ENCODE data around the gene AKR1E2. TPM values are rescaled to one million over a fixed set of nuclear protein-coding genes. Genes with fewer than 3 reads are reported as not detected.

The AKR1E2 gene
- total and polyA plus RNA-seq, 9 of the 15 experiments (the other 6 are each of a cell fraction or from before 2014, with no cell fraction given): 4.2 to 16.6 (median 9.8) TPM

GRCh38 chr10:4820804-4821401, 5.1 kb upstream of the AKR1E2 start:
- Histone ChIP-seq H4K20me1 (replicated peaks; ENCODE audit: control insufficient read depth, insufficient read depth, low read length) (no peaks in the 10 kb centered on the region), H3K27me3 (ENCODE audit: control insufficient read depth in 2 of 2, insufficient read depth in 2 of 2, low read length in 2 of 2) (no peaks in the 10 kb centered on the region), H3K36me3 (ENCODE audit: control insufficient read depth, insufficient read depth, low read length) (no peaks in the 10 kb centered on the region), H3K9ac (ENCODE audit: insufficient read depth in 1 of 2, low read depth in 2 of 2, low read length in 2 of 2) (no peak overlapping the region), H3K4me1 (replicated peaks in 1 of 2; ENCODE audit: control insufficient read depth in 2 of 2, insufficient read depth in 2 of 2, low read length in 2 of 2) (peaks cover 9 to 34% of the 10 kb centered on the region in 2 experiments), H3K9me1 (ENCODE audit: control insufficient read depth, insufficient read depth, low read length) (no peaks in the 10 kb centered on the region), H3K27ac (ENCODE audit: extremely low read depth, low read depth, low read length) (no peak overlapping the region; the same call in 2 of the 3 replicates), H3K4me3 (no peak overlapping the region), H3K9me3 (replicated peaks; ENCODE audit: control insufficient read depth, insufficient read depth, low read depth, low read length) (peaks cover 21% of the 10 kb centered on the region), H3K4me2 (ENCODE audit: insufficient read depth, low read length) (no peak overlapping the region), H2AFZ (ENCODE audit: low read depth, low read length) (peak overlapping the region; percentile 12; the same call in 1 of the 2 replicates), H3K79me2 (ENCODE audit: control insufficient read depth, insufficient read depth, low read length) (peaks cover 9% of the 10 kb centered on the region)
- in situ Hi-C loops (cut with MboI): loop anchor here (10.0 kb wide), 1 partner anchor 804 kb away; no protein-coding TSS in a partner anchor
- no TSS peak for BruUV-seq (replicated peaks)
- POLR2A ChIA-PET: interaction anchor here (1.0 to 1.3 kb wide), 3 partner anchors 10 to 625 kb away, joined by 4 to 5 read pairs (median 5); no protein-coding TSS in a partner anchor
- no peak for ATAC-seq
- intact Hi-C loops (cut with micrococcal nuclease): no loop called here
- peak in 1 of 4 experiments; percentile 10 for DNase-seq (ENCODE audit: extremely low read depth in 1 of 4, low spot score in 3 of 4)
- no peak for FAIRE-seq
- TF ChIP-seq STAT5A (IDR thresholded peaks at IDR 0.05; ENCODE audit: borderline replicate concordance, low read length) (no peak), ZNF766 (CRISPR knock-in tag; conservative IDR thresholded peaks at IDR 0.05) (peak; percentile 94)
- CTCF ChIA-PET (ENCODE audit: low intra/inter-chr PET ratio): no interaction called here
- 66% methylated on average over 8 of the region's 8 CpGs for WGBS (ENCODE audit: insufficient coverage, low coverage, missing lambda C conversion rate)

- Histone ChIP-seq H3K27ac (ENCODE audit: extremely low read depth, low read depth, low read length) (0 out of 3 replicates have a peak overlapping the region, but pooled peaks have one; percentile 12), H4K20me1 (replicated peaks; ENCODE audit: control insufficient read depth, insufficient read depth, low read length) (no peaks in the 10 kb centered on the region), H3K4me3 (no peak overlapping the region), H3K79me2 (ENCODE audit: control insufficient read depth, insufficient read depth, low read length) (peaks cover 16% of the 10 kb centered on the region), H3K9me1 (ENCODE audit: control insufficient read depth, insufficient read depth, low read length) (no peaks in the 10 kb centered on the region), H3K27me3 (ENCODE audit: control insufficient read depth in 2 of 2, insufficient read depth in 2 of 2, low read length in 2 of 2) (no peaks in the 10 kb centered on the region), H3K9me3 (replicated peaks; ENCODE audit: control insufficient read depth, insufficient read depth, low read depth, low read length) (peaks cover 12% of the 10 kb centered on the region), H3K4me1 (replicated peaks in 1 of 2; ENCODE audit: control insufficient read depth in 2 of 2, insufficient read depth in 2 of 2, low read length in 2 of 2) (peaks cover 19 to 35% of the 10 kb centered on the region in 2 experiments), H3K36me3 (ENCODE audit: control insufficient read depth, insufficient read depth, low read length) (no peaks in the 10 kb centered on the region), H3K4me2 (ENCODE audit: insufficient read depth, low read length) (peak overlapping the region; percentile 43; the same call in 1 of the 2 replicates), H3K9ac (ENCODE audit: insufficient read depth in 1 of 2, low read depth in 2 of 2, low read length in 2 of 2) (no peak overlapping the region), H2AFZ (ENCODE audit: low read depth, low read length) (no peak overlapping the region; the same call in 1 of the 2 replicates)
- no TSS peak for BruUV-seq (replicated peaks)
- ATAC-seq: no peak
- ChIA-PET POLR2A (interaction anchor here (1.0 to 1.3 kb wide), 3 partner anchors 17 to 624 kb away, joined by 3 to 5 read pairs (median 5); no protein-coding TSS in a partner anchor), CTCF (ENCODE audit: low intra/inter-chr PET ratio) (no interaction called here)
- FAIRE-seq: no peak
- in situ Hi-C loops (cut with MboI) (loop anchor here (10.0 kb wide), 1 partner anchor 803 kb away; no protein-coding TSS in a partner anchor), intact Hi-C loops (cut with micrococcal nuclease) (no loop called here)
- peak; percentile 25 to 77 (median 50) for DNase-seq (ENCODE audit: extremely low read depth in 1 of 4, low spot score in 3 of 4)
- WGBS (ENCODE audit: insufficient coverage, low coverage, missing lambda C conversion rate): 7% methylated on average over 5 of the region's 5 CpGs
- TF ChIP-seq ZBTB11 (CRISPR knock-in tag; IDR thresholded peaks at IDR 0.05) (no peak), MXD1 (CRISPR knock-in tag; IDR thresholded peaks at IDR 0.05; ENCODE audit: borderline replicate concordance, poor library complexity, severe bottlenecking) (no peak), SMARCE1 (IDR thresholded peaks at IDR 0.05) (peak; percentile 75), KDM5B (IDR thresholded peaks at IDR 0.05; ENCODE audit: insufficient replicate concordance, low read depth, low read length) (no peak), CBFA2T2 (conservative IDR thresholded peaks at IDR 0.05) (peak; percentile 93), TRIM24 (IDR thresholded peaks at IDR 0.05) (peak; percentile 90 to 93)
Measured at GRCh38 chr10:4822208-4822607, 3.8 kb upstream of the AKR1E2 start.
